IMR-90 (cell line): Measurements from ENCODE around the gene PHGDH.

Experiments
- CEBPB ChIP-seq: IDR thresholded peaks from 2 replicates; pipeline ENCODE4 v1.6.1; 2012; ENCODE audit warnings: low read depth, low read length, improper control_type of control experiment
- MAFK ChIP-seq: IDR thresholded peaks from 2 replicates; pipeline ENCODE4 v1.6.1; 2012; ENCODE audit warnings: low read depth, low read length, improper control_type of control experiment
- POLR2A ChIP-seq: IDR thresholded peaks from 2 replicates; pipeline ENCODE4 v1.6.1; 2012; ENCODE audit warnings: mild to moderate bottlenecking, low read depth, low read length
- TF ChIP-seq, protein P1 (sequence below): conservative IDR thresholded peaks from 2 replicates; pipeline ENCODE4 v1.5.1; 2012; ENCODE audit warnings: mild to moderate bottlenecking, low read depth, low read length, improper control_type of control experiment

DNA sequence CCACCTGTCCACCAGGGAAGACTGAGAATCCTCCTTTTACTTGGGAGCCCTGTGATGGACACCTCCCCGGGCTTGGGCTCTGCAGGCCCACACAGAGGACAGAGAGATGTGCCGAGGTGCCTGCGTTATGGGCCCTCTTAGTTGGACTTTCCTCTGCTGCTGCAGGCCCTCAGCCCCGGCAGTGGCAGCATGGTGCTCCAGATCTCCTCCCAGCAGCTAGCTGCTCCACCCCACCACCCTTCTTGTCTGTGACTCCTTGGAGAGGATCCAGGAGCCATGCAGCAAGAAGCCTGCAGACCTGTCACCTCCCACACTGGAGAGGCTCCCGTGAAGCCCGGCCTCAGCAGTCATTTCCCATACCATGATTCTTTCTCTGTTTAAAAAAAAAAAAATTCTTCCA lies 27.4 kb downstream of the PHGDH start:
- no peak for TF ChIP-seq POLR2A
- TF ChIP-seq, protein P1, sequence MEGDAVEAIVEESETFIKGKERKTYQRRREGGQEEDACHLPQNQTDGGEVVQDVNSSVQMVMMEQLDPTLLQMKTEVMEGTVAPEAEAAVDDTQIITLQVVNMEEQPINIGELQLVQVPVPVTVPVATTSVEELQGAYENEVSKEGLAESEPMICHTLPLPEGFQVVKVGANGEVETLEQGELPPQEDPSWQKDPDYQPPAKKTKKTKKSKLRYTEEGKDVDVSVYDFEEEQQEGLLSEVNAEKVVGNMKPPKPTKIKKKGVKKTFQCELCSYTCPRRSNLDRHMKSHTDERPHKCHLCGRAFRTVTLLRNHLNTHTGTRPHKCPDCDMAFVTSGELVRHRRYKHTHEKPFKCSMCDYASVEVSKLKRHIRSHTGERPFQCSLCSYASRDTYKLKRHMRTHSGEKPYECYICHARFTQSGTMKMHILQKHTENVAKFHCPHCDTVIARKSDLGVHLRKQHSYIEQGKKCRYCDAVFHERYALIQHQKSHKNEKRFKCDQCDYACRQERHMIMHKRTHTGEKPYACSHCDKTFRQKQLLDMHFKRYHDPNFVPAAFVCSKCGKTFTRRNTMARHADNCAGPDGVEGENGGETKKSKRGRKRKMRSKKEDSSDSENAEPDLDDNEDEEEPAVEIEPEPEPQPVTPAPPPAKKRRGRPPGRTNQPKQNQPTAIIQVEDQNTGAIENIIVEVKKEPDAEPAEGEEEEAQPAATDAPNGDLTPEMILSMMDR: no peak
- TF ChIP-seq CEBPB: no peak
- no peak for TF ChIP-seq MAFK
